GM18858 (cell line): ENCODE data around the gene CHRNE.
"Not testable (repeated sequence)": the region's sequence is repeated elsewhere in the genome, so short reads cannot be mapped to it uniquely, and the experiment has no call there.

ENCODE experiments used
- ATAC-seq: cut with Tn5 transposase; IDR thresholded peaks from one replicate; pipeline ENCODE4 v1.9.1; 2021; ENCODE audit not compliant: unreplicated experiment

CHRNE gene

DNA sequence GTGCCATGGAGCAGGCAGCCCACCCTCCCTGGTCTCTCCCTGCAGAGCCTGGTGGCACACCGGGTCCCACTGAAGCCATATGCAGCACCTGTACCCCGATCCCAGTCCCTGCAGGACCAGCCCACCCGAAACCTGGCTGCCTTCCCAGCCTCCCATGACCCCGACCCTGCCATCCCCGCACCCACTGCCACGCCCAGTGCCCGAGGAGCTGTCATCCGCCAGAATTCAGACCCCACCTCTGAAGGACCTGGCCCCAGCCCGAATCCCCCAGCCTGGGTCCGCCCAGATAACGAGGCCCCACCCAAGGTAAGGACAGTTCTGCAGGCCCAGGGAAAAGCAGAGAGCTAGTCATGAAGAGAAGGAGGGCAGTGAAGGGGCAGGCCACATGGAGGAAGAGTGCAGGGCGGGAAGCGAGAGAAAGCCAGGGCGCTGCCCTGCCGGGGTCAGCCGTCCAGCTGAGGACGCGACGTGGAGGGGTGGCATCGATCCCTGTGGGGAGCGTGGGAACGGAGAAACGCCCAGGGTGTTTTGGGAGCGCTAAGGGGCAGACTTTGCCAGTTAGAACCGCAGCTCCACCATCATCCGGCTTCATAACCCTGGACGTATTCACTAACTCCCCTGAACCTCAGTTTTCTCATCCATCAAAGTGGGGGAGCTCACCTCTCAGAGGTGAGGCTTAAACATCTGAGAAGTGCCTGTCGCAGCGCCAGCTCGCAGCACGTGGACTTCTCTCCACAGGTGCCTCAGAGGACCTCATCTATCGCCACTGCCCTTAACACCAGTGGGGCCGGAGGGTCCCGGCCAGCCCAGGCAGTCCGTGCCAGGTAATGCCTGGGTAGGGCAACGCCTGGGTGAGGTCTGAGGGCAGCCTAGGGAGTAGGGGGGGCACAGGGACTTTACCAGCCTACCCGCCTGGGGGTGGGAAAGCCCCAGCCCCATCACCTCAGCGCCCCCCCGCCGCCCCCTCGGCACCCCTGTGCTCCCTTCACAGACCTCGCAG, 11.2 kb downstream of the CHRNE start:
- ATAC-seq = no peak

DNA sequence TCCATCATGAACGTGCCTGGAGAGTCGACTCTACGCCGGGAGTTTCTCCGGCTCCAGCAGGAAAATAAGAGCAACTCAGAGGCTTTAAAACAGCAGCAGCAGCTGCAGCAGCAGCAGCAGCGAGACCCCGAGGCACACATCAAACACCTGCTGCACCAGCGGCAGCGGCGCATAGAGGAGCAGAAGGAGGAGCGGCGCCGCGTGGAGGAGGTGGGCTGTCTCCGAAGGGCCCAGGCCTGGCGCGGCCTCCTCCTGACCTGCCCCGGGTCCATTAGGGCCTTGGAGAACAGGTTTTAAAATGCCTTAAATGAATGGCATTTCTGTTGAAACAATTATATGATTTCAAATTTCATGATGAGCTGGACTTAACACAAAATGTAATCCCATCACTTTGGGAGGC, 15.3 kb downstream of the CHRNE start:
- no peak for ATAC-seq

DNA sequence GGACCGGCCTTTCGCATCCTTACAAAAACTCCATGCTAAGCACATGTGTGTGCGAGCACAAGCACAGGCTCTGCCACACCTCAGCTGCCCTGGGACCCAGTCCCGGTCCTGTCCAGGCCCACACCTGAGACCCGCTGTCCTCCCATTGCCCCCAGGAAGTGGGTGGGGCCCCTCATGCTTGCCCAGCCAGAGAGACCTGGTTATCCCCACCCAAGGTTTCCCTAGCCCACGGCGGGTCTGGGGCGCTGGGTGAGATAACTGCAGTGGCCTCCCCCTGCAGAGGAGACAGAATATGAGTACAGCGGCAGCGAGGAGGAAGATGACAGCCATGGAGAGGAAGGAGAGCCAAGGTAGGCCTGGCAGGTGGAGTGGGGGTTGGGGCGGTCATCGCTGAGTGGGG, 16.1 kb downstream of the CHRNE start:
- no peak for ATAC-seq

DNA sequence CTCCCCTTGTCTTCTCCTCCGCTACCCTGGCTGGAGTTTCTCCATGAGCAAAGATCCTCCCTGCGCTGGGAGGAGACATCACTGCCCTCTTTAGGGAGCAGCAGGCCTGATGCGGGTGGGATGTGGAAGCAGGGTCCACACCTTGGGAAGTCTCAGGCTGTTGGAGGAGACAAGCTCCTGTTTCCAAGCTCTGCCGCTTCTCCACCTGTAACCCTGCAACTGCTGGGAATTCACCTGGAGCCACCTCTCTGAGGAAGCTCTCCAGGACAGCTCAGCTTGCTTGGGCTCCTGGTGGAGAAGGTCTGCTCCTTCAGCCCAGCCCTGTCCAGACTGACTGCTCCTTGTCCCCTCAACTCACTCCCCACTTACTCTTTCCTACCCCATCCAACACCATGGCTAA, 18.4 kb downstream of the CHRNE start:
- no peak for ATAC-seq

DNA sequence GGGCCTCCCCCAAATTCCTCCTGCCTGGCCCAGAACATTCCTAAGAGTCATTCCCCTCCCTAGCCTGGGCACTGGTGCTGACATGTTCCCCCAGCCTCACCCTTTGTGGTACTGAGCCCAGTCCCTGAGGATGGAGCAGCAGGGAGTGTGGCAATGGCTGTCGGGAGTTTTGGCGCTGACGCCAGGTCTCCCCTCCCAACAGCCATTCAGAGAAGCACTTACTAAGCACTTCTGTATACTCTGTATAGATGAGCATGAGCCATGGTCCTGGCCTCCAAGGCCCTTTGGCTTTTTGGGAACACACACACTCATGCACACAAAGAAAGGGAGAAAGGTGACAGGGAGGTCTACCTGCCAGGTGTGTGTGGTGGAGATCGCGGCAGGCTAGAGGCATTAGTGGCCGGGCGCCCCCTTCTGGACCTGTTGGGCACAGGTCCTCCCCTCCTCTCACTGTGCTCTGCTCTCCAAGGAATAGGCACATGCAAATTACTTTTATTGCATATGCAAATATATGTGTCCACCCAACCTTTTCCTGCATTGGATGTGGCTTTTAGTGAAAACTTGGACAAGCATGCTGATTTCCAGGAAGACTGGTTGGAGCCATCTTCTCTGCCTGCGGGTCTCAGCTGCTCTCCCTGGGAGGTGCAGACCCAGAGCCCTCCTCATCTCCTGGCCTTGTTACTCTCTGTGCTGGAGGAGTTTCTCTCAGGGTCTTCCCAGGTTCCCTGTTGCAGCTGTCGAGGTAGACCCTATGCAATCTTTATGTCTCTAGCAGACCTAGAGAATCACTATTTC, 20.9 kb downstream of the CHRNE start:
- ATAC-seq = no peak

DNA sequence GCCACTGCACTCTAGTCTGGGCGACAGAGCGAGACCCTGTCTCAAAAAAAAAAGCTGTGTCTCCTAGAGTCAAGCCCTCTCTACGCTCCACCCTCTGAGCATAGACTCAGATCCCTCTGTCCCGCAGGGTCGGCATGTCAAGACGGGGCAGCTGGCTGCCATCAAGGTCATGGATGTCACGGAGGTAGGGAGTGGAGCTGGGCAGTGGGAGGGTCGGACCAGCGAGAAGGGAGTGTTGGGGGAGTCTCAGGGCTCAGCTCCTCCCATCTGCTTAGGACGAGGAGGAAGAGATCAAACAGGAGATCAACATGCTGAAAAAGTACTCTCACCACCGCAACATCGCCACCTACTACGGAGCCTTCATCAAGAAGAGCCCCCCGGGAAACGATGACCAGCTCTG, 22.0 kb downstream of the CHRNE start:
- no peak for ATAC-seq

DNA sequence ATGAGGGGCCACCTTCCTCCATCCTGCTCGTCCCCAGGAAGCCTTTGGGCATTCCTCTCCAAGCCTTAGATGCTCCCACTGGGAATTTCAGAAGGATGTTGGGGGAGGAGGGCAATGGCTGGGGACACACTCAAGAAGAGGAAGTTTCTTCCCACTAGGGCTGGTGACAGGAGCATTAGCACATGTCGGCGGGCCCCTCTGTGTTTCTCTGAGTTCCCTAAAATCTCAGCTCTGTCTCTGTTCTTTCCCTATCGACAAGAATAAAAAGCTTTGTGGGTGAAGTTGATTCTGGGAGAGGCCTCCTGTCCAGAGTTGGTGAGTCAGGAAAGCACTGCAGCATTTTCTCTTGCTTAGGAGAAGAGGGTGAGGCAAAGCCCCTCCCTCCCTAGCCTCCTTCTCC, 23.3 kb downstream of the CHRNE start:
- no peak for ATAC-seq

DNA sequence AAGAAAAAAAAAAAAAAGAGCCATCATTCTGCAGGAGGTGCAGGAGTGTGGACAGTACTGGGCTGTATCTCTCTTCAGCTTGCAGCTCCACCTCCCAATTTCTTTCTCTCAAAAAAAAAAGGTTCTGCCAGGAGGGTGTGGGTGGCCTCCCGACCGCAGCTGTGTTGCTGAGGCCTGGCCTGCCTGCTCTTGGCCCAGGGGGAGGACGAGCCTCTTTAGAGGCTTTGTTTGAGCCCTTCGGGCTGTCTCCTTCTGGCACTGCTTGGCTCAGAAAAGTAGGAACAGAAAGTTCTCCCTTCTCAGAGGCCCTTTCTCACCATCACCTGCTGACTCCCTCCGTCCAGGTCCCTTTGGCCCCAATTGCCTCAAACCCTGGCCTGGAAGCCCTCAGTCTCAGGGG, 25.8 kb downstream of the CHRNE start:
- ATAC-seq = no peak

DNA sequence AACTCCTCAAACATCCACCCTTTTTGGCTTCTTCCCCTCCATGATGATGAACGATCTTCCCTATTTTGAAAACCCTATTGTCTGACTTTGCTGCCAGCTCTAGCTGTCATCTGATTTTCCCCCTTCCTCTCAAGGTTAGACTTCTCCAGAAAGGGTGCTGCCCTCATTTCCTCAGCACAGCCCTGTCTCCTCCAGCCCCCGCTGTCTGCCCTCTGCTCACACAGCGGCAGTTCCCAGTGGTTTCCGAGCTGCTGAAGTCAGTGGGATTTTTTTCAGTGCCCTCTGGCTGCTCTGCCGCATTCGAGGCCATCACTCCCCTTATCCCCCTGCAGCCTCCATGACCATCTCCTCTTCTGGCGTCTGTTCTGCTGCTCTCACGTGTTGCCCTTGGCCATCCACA, 30.1 kb downstream of the CHRNE start:
- ATAC-seq = no peak

DNA sequence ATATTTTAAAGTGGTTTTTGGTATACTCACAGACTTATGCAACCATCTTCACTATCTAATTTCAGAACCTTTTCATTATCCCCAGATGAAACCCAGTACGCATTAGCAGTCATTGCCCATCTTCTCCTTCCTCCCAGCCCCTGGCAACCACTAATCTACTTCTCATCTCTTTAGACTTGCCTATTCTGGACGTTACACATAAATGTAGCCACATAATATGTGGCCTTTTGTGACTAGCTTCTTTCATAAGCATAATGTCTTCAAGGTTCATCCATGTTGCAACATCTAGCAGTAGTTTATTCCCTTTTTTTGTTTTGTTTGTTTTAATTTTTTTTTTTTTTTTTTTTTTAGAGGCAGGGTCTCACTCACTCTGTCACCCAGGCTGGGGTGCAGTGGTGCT, 32.0 kb downstream of the CHRNE start:
- ATAC-seq = no peak

DNA sequence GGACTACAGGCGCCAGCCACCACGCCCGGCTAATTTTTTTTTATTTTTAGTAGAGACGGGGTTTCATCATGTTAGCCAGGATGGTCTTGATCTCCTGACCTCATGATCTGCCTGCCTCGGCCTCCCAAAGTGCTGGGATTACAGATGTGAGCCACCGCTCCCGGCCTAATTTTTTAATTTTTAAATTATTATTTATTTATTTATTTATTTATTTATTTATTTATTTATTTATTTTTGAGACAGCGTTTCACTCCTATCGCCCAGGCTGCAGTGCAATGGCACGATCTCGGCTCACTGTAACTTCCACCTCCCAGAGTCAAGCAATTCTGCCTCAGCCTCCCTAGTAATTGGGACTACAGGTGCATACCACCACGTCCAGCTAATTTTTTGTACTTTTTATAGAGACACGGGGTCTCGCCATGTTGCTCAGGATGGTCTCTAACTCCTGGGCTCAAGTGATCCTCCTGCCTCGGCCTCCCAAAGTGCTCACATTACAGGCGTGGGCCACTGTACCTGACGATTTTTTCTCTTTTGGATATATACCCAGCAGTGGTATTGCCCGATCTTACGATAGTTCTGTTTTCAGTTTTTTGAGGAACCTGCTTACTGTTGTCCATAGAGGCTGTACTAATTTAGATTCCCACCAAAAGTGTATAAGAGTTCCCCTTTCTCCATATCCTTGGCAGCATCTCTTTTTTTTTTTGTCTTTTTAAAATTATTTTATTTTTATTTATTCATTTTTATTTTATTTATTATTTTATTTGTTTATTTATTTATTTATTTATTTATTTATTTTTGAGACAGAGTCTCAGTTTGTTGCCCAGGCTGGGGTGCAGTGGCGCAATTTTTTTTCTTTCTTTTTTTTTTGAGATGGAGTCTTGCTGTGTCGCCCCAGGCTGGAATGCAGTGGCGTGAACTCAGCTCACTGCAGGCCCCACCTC, 33.6 kb downstream of the CHRNE start:
- ATAC-seq = not testable (repeated sequence)

DNA sequence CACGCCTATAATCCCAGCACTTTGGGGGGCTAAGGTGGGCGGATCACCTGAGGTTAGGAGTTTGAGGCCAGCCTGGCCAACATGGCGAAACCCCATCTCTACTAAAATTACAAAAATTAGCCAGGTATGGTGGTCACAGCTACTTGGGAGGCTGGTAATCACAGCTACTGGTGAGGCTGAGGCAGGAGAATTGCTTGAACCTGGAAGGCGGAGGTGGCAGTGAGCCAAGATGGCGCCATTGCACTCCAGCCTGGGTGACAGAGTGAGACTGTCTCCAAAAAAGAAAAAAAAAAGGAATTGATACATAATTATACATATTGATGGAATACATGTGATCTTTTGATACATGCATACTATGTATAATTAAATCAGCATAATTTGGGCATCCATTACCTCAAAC, 35.4 kb downstream of the CHRNE start:
- ATAC-seq = not testable (repeated sequence)

DNA sequence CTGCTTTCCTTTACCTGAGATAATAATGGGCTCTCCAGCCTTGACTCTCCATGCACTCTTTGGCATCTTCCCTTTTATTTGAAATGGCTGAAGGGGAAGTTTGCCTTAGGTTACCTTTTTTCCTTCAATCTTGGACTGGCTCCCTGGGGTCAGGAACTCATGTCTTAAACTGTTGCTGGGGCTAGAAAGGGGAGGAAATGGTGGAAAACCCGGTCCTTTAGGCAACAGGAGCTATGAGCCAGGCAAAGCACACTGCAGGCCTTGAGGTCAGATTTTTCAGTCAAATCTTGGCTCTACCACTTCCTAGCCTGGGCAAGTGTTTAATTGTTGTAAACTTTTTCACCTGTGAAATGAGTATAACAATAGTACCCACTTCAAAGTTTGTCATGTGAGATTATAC, 39.6 kb downstream of the CHRNE start:
- no peak for ATAC-seq

DNA sequence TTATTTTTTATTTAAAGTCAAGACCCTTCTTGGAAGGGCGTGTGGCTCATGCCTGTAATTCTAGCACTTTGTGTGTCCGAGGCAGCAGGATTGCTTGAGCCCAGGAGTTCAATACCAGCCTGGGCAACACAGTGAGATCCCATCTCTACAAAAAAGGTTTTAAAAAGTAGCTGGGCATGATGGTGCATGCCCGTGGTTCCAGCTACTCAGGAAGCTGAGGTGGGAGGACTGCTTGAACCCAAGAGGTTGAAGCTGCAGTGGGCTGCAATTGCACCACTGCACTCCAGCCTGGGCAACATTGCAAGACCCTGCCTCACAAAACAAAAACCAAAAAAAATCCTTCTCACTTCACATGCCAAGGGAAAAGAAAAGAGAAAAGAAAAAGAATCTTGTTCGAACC, 40.2 kb downstream of the CHRNE start:
- no peak for ATAC-seq

DNA sequence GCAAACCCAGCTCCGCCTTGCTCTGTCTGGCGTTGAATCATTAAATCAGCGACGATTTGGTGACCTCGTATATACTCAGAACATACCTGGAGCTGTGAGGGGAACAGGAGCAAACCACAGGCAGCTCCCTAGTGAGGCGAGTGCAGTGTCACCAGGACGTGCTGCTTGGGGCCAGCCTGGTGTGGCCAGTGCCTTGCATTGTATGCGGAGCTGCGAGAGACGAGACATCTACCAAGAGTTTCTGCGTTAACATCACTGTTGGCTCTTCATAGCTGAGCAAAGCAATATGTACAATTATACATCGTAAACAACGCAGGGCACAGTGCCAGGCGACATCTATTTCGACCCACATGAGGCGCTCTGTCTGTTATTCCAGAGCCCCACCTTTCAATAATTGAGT, 41.8 kb downstream of the CHRNE start:
- no peak for ATAC-seq

DNA sequence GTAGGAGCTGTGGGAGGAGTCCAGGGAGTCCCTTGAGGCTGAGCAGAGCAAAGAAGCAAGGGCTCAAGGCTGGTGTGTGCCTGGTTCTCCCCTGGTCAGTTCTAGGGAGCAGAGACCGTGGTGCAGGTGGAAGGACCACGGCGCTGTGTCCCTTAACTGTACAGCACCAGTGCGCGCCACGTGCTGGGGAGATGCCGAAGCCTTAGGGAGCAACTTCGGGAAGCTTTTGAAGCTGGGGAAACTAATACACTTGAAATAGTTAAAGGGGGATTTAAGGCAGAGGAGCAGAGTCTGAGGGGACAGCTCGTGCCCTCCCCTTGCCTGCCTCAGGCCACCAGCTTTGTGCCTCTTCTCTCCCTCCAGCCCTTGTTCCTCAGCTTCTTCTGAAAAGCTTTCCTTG, 42.2 kb downstream of the CHRNE start:
- ATAC-seq = no peak

DNA sequence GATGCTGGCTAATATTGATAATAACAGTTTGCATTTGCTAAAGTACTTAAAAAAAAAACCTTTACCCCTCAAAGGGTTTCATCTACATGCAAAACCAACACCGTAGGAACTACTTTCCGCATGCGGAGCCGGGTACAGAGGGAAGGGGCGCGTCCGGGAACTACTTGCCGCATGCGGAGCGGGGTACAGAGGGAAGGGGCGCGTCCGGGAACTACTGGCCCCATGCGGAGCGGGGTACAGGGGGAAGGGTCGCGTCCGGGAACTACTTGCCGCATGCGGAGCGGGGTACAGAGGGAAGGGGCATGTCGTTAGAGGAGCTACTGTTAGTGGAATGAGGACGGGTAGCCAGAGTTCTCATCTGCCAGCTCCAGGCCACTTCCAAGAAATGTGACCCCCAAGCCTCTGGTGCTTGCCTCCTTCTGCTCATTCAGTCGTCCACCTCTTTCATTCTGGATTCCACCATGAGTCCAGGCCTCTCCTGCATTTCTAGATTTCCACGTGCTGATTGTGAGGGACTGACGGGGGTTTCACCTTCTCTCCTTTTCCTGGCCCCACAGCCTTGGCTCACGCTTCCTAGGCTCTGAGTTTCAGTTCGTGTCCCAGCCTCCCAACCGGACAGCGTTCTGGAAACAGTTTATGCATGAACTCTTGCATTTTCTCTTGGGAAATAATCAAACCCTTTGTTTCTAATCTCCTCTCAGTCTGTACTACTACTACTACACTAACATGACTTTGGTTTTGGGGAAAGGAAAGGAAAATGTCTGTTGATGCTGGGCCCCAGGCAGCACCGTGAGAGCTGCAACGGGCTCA, 42.9 kb downstream of the CHRNE start:
- ATAC-seq = no peak

DNA sequence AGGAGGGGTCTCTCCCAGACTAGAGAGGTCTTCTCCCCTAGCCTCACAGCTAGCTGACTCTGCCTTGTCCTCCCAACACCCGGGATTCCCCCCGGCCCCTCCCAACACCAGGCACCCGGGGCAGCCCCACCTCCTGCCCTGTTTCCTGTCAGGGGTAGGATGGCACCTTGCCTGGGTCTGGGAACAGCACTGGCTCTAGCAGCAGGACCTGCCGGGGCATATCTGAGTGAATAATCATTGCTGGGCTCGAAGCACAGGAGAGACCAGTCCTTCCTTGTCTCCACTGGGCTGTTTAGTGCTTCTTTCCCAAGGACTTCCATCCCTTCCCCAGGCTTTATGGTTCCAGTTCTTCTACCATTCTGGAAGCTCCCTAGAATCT, 44.0 kb downstream of the CHRNE start:
- ATAC-seq = no peak

DNA sequence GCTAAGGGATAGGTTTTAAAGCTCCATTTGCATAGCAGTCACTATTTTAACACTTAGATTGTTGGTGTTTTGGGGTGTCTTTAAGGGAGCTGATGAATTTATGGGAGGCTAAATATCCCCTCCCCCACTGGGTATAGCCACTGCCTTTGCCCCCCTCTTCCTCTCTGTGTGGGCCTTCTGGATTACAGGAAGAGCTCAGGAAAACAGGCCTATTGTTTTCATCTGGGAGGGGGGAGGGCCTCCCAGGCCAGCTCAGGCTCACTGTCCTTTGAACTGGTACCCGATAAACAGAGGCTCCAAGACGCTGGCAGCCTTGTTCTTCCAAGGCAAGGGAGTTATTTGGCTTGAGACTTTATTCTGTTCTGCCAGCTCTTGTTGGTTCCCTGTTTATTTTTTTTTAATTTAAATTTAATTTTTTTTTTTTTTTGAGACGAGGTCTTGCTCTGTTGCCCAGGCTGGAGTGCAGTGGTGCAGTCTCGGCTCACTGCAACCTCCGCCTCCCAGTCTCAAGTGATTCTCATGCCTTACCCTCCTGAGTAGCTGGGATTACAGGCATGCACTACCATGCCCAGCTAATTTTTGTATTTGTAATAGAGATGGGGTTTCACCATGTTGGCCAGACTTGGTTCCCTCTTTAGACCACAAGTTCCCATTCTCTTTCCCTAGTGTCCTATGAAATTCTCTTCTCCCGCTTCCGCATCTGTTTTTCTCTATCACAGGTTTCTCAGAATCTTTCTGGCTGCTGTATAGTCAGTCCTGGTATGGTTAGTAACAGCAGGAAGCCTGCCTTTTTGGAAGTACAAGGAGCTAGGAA, 44.6 kb downstream of the CHRNE start:
- ATAC-seq = no peak
